ENCODE measurements around the gene GGCX.
"Not testable (repeated sequence)": the region's sequence is repeated elsewhere in the genome, so short reads cannot be mapped to it uniquely, and the experiment has no call there.

Gene GGCX

GRCh38 chr2:85561280-85562212, at the start of gene GGCX:
GGCX (minus strand) TSS chr2:85561493; CDS start chr2:85561428, 65 bp downstream.
- peak; percentile 93 for DNase-seq

GRCh38 chr2:85607268-85608215, 46.2 kb upstream of the GGCX start:
- DNase-seq, result no peak

- DNase-seq, result no peak
Measured at GRCh38 chr2:85606116-85606455, 44.8 kb upstream of the GGCX start.

- peak; percentile 11 for DNase-seq
Measured at GRCh38 chr2:85605406-85606115, 44.3 kb upstream of the GGCX start.

GRCh38 chr2:85604568-85605339, 43.5 kb upstream of the GGCX start:
- no peak for DNase-seq

- DNase-seq, result not testable (repeated sequence)
Measured at GRCh38 chr2:85604133-85604444, 42.8 kb upstream of the GGCX start.

- DNase-seq, result peak; percentile 83
Measured at GRCh38 chr2:85602476-85603234, 41.4 kb upstream of the GGCX start, which contains the start of gene TMEM150A. TMEM150A (minus strand) TSS chr2:85602698; CDS start chr2:85601948, 750 bp downstream.

GRCh38 chr2:85601771-85602475, 40.6 kb upstream of the GGCX start:
- no peak for DNase-seq

GRCh38 chr2:85600951-85601770, 39.9 kb upstream of the GGCX start:
- no peak for DNase-seq

- DNase-seq, result no peak
Measured at GRCh38 chr2:85600235-85600575, 38.9 kb upstream of the GGCX start.

- DNase-seq, result no peak
Measured at GRCh38 chr2:85599468-85600234, 38.4 kb upstream of the GGCX start.

- DNase-seq, result no peak
Measured at GRCh38 chr2:85598594-85599340, 37.5 kb upstream of the GGCX start.

- no peak for DNase-seq
Measured at GRCh38 chr2:85597241-85597640, 35.9 kb upstream of the GGCX start.

- no peak for DNase-seq
Measured at GRCh38 chr2:85596486-85597143, 35.3 kb upstream of the GGCX start.

GRCh38 chr2:85596026-85596333, 34.7 kb upstream of the GGCX start:
- DNase-seq, result no peak

GRCh38 chr2:85595301-85596025, 34.2 kb upstream of the GGCX start, which contains the start of gene RNF181:
RNF181 (plus strand) TSS chr2:85595745; CDS start chr2:85595764, 19 bp downstream.
- peak; percentile 92 for DNase-seq

GRCh38 chr2:85594715-85595300, 33.5 kb upstream of the GGCX start:
- DNase-seq, result no peak
